ENCODE data around the gene PPM1H.

- TF ChIP-seq CTCF (IDR thresholded peaks at IDR 0.05) (no peak), POLR2A (IDR thresholded peaks at IDR 0.05) (no peak), POLR2AphosphoS5 (IDR thresholded peaks at IDR 0.05) (no peak), EP300 (IDR thresholded peaks at IDR 0.05) (no peak)
Observed at GRCh38 chr12:62955678-62956077, 20.7 kb upstream of the PPM1H start.

Measured in stomach (tissue), 4 donors.